Measurements from ENCODE around the gene CXCL11.
A peak's percentile ranks its signal among the peaks of the same experiment; 100 is the strongest.
"Not testable (repeated sequence)": the region's sequence is repeated elsewhere in the genome, so short reads cannot be mapped to it uniquely, and the experiment has no call there.

CXCL11 gene

DNA sequence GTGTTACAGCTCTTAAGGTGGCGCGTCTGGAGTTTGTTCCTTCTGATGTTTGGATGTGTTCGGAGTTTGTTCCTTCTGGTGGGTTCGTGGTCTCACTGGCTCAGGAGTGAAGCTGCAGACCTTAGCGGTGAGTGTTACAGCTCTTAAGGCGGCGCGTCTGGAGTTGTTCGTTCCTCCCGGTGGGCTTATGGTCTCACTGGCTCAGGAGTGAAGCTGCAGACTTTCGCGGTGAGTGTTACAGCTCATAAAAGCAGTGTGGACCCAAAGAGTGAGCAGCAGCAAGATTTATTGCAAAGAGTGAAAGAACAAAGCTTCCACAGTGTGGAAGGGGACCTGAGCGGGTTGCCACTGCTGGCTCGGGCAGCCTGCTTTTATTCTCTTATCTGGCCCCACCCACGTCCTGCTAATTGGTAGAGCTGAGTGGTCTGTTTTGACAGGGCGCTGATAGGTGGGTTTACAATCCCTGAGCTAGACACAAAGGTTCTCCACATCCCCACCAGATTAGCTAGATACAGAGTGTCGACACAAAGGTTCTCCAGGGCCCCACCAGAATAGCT is 14.1 kb upstream of the CXCL11 start:
- not testable (repeated sequence) for DNase-seq (ENCODE audit: low read depth); H3K4me3 ChIP-seq (ENCODE audit: low read depth, low read length)

DNA sequence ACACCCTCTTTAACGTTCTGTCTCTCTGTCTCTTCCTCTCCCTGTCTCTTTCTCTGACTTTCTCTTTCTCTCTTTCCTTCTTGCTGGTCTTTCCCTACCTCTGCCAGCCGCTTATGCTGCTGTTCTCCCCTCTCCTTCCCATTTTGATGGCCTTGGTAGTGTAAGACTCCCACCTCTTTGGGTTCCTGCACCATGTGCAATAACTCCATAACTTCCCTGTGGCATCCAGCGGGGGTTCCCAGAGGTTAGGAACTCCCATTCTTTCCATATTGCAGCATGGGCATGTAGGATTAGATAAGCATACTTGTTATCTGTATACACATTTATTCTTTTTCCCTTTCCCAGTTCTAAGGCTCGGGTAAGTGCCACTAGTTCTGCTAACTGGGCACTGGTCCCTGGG is 8.8 kb upstream of the CXCL11 start:
- not testable (repeated sequence) for H3K4me3 ChIP-seq (ENCODE audit: low read depth, low read length); DNase-seq (ENCODE audit: low read depth)

DNA sequence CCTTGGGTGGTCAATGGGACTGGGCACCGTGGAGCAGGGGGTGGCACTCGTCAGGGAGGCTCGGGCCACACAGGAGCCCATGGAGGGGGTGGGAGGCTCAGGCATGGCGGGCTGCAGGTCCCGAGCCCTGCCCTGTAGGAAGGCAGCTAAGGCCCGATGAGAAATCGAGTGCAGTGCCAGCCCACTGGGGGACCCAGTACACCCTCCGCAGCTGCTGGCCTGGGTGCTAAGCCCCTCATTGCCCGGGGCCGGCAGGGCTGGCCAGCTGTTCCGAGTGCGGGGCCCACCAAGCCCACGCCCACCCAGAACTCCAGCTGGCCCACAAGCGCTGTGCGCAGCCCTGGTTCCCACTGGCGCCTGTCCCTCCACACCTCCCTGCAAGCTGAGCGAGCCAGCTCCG is 7.4 kb upstream of the CXCL11 start:
- H3K4me3 ChIP-seq (ENCODE audit: low read depth, low read length); DNase-seq (ENCODE audit: low read depth): not testable (repeated sequence)

DNA sequence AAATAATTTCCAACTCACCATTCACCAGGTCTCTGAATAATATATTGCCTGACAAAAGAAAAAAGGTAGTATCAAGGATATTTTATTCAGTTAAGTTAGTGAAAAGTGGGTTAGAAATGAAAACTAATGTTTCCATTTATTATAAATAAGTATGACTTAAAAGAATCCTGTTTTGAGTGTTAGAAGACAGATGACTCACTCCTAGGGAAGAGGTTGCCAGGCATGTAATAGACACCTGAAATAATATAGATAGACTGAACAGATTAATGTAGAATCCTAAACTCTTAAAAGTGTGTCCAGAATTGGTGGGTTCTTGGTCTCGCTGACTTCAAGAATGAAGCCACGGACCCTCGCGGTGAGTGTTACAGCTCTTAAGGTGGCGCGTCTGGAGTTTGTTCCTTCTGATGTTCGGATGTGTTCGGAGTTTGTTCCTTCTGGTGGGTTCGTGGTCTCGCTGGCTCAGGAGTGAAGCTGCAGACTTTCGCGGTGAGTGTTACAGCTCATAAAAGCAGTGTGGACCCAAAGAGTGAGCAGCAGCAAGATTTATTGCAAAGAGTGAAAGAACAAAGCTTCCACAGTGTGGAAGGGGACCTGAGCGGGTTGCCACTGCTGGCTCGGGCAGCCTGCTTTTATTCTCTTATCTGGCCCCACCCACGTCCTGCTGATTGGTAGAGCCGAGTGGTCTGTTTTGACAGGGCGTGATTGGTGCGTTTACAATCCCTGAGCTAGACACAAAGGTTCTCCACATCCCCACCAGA is 6.5 kb upstream of the CXCL11 start:
- H3K4me3 ChIP-seq (ENCODE audit: low read depth, low read length); DNase-seq (ENCODE audit: low read depth): not testable (repeated sequence)

DNA sequence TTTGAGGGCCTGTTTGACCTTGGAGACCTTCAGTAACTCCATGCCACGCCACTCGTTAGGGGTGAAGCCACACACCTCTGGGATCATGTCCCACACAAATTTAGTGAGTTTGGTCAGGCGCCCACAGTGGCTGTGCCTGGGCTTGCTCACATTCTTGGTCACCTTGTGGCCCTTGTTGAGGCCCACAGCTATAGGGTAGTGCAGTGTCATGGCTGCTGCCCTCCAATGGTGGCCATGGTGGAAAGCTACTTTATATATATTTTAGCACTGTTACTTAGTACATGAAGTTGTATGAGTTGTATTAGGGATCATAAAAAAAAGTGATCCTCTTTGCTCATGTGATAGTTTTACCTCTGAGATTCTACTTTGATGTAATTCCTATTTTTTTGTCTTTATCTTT is 985 bp upstream of the CXCL11 start:
- no peak overlapping the region for H3K4me3 ChIP-seq (ENCODE audit: low read depth, low read length)

DNA sequence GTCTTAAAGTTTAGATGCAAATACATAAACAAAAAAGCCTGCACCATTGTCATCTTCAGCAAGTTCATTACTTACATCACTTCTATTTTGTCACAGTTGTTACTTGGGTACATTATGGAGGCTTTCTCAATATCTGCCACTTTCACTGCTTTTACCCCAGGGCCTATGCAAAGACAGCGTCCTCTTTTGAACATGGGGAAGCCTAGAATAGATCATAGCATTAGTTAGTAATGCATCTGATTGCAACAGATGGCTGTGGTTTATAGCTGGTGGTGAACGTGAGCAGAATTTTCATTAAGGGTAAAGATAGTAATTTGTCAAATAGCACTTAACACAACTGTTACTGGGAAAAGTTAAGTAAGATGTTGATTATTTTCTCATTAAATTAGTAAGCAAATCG is 729 bp downstream of the CXCL11 start:
- no peak overlapping the region for H3K4me3 ChIP-seq (ENCODE audit: low read depth, low read length)
- DNase-seq (ENCODE audit: low read depth): no peak

More for the DNA sequence above, 985 bp upstream of the CXCL11 start:
- no peak for DNase-seq (ENCODE audit: low read depth)

DNA sequence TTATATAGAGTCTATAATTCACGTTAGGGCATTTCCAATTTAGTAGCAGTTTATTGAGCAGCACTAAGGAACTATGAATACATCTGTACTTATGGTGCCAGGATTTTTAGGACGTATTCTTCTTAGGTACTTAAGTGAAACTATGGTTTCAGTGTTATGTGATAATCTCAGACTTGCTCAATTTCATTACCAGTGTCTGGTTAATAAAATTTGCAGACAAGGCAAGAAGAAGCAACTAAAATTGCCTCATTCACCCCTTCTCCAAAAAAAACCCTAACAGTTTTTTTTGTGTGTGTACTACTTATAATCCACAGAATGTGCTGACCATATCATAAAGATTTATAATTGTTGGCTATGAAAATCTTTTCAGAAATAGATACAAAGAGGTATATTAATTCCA is 6.6 kb downstream of the CXCL11 start:
- no peak for DNase-seq (ENCODE audit: low read depth)
- H3K4me3 ChIP-seq (ENCODE audit: low read depth, low read length): no peak overlapping the region

DNA sequence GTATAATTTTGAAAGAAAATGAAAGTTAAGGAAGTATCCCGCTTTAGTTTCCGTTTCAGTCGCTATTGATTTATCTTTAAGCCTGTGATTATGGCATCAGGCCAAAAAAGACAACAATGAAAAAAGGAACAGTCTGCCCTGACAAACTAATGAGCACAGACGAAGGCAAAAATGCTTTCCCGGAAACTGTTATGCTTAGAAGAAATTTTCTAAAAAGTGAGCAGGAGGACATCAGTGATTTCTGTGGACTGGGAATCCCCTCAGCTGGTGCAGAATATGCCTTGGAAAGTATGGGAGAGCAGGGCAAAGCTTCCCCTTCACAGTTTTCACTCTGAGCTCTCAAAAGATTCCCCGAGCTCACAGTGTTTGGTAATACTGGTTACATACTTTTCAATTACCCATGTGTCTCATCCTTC is 7.5 kb downstream of the CXCL11 start:
- H3K4me3 ChIP-seq (ENCODE audit: low read depth, low read length): no peak overlapping the region
- no peak for DNase-seq (ENCODE audit: low read depth)

DNA sequence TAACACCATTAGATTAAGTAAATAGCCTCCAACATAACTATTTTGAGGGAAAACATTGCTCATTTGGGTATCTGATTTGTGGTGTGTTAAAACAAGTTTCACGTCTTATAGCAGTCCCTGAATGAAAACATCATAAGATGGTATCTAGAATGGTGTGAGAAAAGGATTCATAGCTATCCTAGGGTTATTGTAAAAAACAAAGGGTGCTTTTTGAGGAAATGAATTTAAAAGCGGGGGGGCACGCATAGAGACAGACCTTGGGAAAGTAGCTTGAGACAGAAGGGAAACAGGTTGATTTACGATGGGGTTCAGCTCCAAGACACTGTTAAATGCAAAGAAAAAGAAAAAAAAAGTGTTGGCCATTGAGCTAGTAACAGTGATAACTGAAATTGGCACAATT is 11.8 kb downstream of the CXCL11 start:
- no peak for DNase-seq (ENCODE audit: low read depth)

DNA sequence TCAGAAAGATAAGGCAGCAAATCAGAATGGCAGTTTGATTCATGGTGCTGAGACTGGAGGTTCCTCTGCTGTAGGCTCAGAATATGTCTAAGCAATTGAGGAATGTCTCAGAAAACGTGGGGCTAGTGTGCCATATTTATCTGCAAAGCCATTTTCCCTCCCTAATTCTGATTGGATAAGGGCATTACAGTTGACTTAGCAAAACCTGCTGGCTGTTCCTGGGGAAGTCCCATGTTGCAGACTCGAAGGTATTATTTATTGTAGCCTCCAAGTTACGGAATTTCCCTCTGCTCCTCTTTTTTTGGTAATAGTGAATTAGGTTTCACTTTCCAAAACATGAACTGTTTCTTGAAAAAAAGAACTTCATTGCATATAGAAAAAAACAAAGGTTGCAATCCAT is 12.5 kb downstream of the CXCL11 start, which contains the start of gene CXCL10:
Gene CXCL10 (minus strand): TSS at position 109 of the 400 bp plus-strand sequence. CDS start 66 bp downstream, at position 43.
- no peak within 1 kb of the TSS for H3K4me3 ChIP-seq (ENCODE audit: low read depth, low read length)
- DNase-seq (ENCODE audit: low read depth): no peak

More for the DNA sequence above, 11.8 kb downstream of the CXCL11 start:
- no peak overlapping the region for H3K4me3 ChIP-seq (ENCODE audit: low read depth, low read length)

DNA sequence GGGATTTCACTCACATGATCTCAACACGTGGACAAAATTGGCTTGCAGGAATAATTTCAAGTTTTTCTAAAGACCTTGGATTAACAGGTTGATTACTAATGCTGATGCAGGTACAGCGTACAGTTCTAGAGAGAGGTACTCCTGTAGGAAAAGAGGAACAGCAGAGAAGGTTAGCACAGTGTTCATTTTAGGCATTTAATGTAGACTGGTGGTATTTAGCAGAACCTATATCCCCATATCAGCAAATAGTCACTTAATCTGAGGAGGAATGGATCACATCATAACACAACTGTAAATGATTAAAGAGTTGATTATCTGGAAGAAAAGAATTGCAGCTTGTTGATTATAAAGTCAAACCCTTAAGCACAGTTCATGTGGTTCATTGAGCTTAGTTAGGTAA is 13.2 kb downstream of the CXCL11 start:
- H3K4me3 ChIP-seq (ENCODE audit: low read depth, low read length): no peak overlapping the region
- DNase-seq (ENCODE audit: low read depth): no peak

DNA sequence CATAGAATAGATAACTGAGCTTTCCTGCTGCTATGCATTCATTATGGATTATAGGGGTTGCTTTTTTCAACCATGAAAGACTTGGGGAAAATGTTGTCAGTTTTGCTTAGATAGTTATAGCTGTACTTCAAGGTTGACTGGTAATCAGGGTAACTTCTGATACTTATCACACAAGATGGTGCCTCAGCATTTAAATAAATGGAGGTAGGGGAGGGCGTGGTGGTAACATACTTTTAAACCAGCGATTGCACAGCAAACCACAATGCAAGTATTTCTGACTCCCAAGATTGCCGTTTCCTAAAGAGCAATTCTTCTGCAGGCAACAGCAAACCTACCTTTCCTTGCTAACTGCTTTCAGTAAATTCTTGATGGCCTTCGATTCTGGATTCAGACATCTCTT is 13.8 kb downstream of the CXCL11 start:
- no peak for DNase-seq (ENCODE audit: low read depth)
- no peak overlapping the region for H3K4me3 ChIP-seq (ENCODE audit: low read depth, low read length)

DNA sequence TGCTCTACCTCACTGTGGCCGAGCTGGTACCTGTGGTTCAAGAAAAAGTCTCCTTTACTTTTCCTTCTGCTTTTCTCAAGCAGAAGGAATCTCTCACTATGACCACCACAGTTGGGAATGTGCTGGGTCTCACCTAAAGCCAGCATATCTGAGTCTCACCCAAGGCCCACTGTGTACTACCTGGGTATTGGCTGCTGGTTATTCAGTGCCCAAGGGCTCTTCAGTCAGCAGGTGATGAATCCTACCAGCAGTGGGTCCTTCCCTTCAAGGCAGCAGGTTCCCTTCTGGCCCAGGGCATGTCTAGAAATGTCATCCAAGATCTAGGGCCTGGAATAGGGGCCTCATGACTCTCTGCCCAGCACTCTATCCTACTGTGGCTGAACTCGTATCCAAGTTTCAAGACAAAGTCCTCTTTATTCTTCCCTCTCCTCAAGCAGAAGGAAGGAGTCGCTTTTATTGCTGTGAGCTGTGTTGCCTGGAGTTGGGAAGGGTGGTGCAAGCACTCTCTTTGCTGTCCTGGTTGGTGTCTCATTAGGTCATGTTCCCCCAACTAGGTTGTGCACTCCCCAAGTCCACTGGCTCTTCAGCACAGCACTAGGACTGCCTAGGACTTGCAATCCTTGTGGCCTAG is 18.7 kb downstream of the CXCL11 start:
- DNase-seq (ENCODE audit: low read depth): no peak
- H3K4me3 ChIP-seq (ENCODE audit: low read depth, low read length): no peak overlapping the region

DNA sequence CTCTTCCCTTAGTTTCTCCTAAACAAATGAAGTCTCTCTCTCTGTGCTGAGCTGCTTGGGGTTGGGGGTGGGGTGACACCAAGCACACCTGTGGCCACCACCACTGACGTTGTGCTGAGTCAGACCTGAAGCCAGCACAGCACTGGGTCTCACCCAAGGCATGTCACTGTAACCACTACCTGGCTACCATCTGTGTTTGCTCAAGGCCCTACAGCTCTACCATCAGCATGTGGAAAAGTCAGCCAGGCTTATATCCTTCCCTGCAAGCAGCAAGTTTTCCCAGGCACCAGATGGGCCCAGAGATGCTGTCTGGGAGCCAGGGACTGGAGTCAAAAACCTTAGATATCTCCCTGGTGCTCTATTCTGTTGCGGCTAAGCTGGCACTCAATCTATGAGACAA is 19.5 kb downstream of the CXCL11 start:
- DNase-seq (ENCODE audit: low read depth): no peak
- H3K4me3 ChIP-seq (ENCODE audit: low read depth, low read length): no peak overlapping the region

DNA sequence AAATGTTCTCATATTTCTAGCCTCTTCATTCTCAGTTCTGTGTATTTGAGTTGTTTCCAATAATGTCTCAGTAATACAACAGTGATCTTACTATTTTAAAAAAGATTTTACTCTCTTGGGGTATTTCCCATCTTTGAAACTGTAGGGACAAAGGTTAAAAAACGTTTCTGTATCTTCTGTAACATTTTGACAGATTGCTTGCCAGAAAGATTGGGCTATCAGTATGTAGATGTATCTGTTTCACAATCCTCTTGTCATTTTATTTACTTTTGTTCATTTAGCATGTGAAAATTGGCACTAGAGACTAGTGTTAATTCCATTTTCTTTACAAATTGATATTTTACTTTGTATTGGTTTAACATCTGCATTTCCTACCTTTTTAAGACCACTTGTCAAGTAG is 22.3 kb downstream of the CXCL11 start:
- no peak overlapping the region for H3K4me3 ChIP-seq (ENCODE audit: low read depth, low read length)
- DNase-seq (ENCODE audit: low read depth): no peak

DNA sequence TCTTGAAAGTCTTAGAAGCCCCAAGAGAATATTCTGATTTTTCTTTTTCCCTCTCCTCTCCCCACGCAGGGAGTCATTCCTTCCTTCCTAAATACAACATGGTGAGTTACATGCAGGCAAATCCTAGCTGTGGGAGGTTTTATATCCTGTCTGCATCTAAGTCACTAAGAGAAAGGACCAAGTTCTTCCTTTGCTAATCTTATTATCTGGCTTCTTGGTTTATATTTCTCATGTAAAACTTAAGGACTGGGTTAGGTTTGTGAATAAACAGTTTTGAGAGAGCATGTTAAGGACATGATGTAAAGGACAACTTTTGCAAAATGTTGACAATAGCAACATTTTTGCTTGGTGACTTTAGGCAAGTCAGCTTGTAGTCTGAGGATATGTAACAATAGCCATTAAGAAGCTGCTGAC is 23.5 kb downstream of the CXCL11 start:
- no peak for DNase-seq (ENCODE audit: low read depth)
- no peak overlapping the region for H3K4me3 ChIP-seq (ENCODE audit: low read depth, low read length)

DNA sequence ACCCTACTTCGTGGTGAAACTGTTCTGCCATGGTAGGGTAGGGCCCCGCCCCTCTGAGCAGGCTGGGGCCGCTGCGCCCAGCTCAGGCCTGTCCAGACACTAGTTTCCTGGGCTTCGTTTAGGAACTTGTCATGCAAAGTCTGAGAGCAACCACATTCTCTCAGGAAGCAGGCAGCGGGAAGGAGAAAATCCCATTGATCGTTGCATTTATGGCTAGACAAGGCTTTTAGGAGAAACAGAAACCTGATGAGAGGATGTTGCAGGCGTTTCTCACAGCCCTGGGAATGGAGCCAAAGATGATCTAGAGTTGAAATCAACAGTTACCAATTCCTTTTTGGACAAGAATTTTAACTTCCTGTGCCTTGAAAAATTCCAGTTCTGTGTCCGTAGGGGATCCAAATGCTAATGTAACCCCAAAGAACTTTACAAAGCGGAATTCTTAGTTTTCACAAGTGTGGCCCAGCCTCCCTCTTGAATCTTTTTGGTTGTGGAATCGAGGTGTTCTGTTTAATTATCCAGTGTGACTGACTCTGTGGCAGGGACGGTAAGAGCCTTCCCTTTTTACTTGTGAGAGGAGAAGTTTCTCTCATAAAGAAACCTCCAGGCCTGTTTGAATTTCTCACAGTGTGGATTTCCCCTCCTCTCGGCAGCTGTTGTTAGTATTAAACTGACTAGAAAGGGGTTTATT is 24.0 kb downstream of the CXCL11 start:
- peak overlapping the region; percentile 1 for H3K4me3 ChIP-seq (ENCODE audit: low read depth, low read length)
- peak; percentile 74 for DNase-seq (ENCODE audit: low read depth)

DNA sequence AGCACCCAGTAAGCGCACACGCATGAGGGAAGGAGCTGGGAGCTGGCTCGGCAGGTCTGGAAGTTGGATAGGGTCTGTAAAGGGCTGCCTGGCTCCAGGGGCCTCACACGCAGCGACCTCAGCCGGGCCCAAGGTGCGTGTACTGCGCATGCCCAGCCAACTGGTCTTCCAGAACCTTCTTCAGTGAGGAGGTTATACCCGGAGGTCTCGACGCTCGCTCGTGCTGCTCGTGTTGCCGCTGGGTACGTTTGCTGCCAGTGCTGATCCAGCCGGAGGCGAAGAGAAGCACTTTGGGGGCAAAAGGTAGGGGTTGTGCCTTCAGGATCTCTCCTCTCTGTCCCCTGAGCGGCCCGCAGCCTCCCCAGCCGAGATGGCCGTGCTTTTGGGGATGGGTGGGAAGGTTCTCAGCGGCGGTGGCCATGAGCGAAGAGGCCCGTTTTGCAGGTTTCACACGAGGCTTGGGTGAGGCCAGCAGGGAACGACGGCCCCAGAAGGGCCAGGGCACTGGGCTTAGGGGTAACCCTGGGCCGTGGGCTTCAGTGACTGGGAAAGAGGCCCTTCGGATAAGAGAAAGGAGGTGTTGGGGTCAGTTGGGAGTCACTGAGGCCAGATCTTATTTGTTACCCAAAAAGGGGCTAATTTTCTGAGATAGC is 24.7 kb downstream of the CXCL11 start:
- no peak for DNase-seq (ENCODE audit: low read depth)
- H3K4me3 ChIP-seq (ENCODE audit: low read depth, low read length): no peak overlapping the region

DNA sequence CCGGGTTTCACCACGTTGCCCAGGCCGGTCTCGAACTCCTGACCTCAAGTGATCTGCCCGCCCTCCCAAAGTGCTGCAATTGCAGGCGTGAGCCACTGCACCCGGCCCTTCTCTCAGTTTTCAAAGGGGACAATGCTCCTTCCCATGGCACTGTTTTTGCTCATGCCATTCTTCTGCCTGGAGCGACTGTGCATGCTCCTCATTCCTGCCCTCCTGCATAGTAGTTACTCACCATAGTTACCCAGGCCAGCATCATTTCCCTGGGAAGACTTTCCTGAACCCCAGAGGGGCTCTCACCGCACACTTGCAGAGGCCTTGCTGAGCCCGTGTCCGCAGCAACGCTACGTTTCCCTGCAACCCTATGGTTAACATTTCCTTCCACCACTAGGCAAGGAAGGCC is 25.3 kb downstream of the CXCL11 start:
- no peak overlapping the region for H3K4me3 ChIP-seq (ENCODE audit: low read depth, low read length)
- DNase-seq (ENCODE audit: low read depth): no peak

DNA sequence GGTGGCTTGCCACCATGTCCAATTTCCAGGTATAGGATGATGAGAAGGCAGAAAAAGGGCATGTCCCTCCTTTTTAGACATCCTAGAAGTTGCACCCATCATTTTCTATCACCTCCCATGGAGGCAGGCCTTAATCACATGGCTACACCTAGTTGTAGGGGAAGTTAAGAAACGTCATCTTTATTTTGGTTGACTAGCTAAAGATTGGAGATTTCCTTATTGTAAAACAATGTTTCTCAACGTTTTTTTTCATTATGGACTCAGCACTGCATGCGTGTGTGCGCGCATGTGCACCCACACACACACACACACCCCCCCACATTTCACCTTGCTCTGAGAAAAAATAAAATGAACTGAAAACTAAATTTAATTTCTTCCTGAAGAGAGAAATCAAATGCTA is 26.6 kb downstream of the CXCL11 start:
- no peak for DNase-seq (ENCODE audit: low read depth)
- no peak overlapping the region for H3K4me3 ChIP-seq (ENCODE audit: low read depth, low read length)
